Trophoblast cell (in vitro differentiated cells and primary cell): ENCODE results near the gene KANK3.
"Not testable (repeated sequence)": the region's sequence is repeated elsewhere in the genome, so short reads cannot be mapped to it uniquely, and the experiment has no call there.

Experiments
- DNase-seq, 2 donors: peaks; one replicate each; pipeline ENCODE4 v3.0.0-alpha.2; 2016
- H2AFZ ChIP-seq: 2 replicates; pipeline ENCODE4 v1.6.1; 2013; ENCODE audit warnings: low read length, moderate library complexity, mild to moderate bottlenecking; ENCODE audit not compliant: insufficient read depth, poor library complexity
- H2AK5ac ChIP-seq: 2 replicates; pipeline ENCODE4 v1.6.1; 2013; ENCODE audit warnings: mild to moderate bottlenecking, low read length
- H2BK120ac ChIP-seq: 2 replicates; pipeline ENCODE4 v1.6.1; 2013; ENCODE audit warnings: low read length, mild to moderate bottlenecking, moderate library complexity; ENCODE audit not compliant: insufficient read depth, poor library complexity
- H2BK12ac ChIP-seq: 2 replicates; pipeline ENCODE4 v1.6.1; 2013; ENCODE audit warnings: mild to moderate bottlenecking, low read length, moderate library complexity
- H2BK5ac ChIP-seq: 2 replicates; pipeline ENCODE4 v1.6.1; 2013; ENCODE audit warnings: low read length, low read depth, moderate library complexity, mild to moderate bottlenecking; ENCODE audit not compliant: poor library complexity
- H3K14ac ChIP-seq: 2 replicates; pipeline ENCODE4 v1.6.1; 2013; ENCODE audit warnings: mild to moderate bottlenecking, low read length
- H3K18ac ChIP-seq: 2 replicates; pipeline ENCODE4 v1.6.1; 2013; ENCODE audit warnings: mild to moderate bottlenecking, low read length
- H3K23ac ChIP-seq: 2 replicates; pipeline ENCODE4 v1.6.1; 2013; ENCODE audit warnings: low read length
- H3K27ac ChIP-seq: 2 replicates; pipeline ENCODE4 v1.5.1; 2013; ENCODE audit warnings: low read depth, mild to moderate bottlenecking, inconsistent platforms, low read length, moderate library complexity
- H3K27me3 ChIP-seq: 2 replicates; pipeline ENCODE4 v1.6.1; 2013; ENCODE audit warnings: inconsistent platforms, mild to moderate bottlenecking, low read length, moderate library complexity; ENCODE audit not compliant: insufficient read depth
- H3K36me3 ChIP-seq, 2 experiments: 1 replicate in 1 of 2; 2 replicates in 1 of 2; pipeline ENCODE4 v1.6.1; 2013; ENCODE audit warnings: low read length in 2 of 2, mild to moderate bottlenecking in 2 of 2, moderate library complexity in 1 of 2; ENCODE audit not compliant: insufficient read depth in 2 of 2, control insufficient read depth in 1 of 2
- H3K4ac ChIP-seq: 2 replicates; pipeline ENCODE4 v1.6.1; 2013; ENCODE audit warnings: low read depth, mild to moderate bottlenecking, low read length, moderate library complexity
- H3K4me1 ChIP-seq, 2 experiments: 1 replicate in 1 of 2; 2 replicates in 1 of 2; pipeline ENCODE4 v1.6.1; 2013; ENCODE audit warnings: low read length in 2 of 2, mild to moderate bottlenecking in 2 of 2, moderate library complexity in 1 of 2; ENCODE audit not compliant: insufficient read depth in 2 of 2, control insufficient read depth in 1 of 2
- H3K4me2 ChIP-seq: 2 replicates; pipeline ENCODE4 v1.6.1; 2013; ENCODE audit warnings: inconsistent platforms, mild to moderate bottlenecking, low read length, moderate library complexity
- H3K4me3 ChIP-seq: 2 replicates; pipeline ENCODE4 v1.5.1; 2013; ENCODE audit warnings: mild to moderate bottlenecking, low read depth, low read length, inconsistent platforms
- H3K79me1 ChIP-seq: one replicate; pipeline ENCODE4 v1.6.1; 2013; ENCODE audit warnings: low read length
- H3K79me2 ChIP-seq: 2 replicates; pipeline ENCODE4 v1.6.1; 2013; ENCODE audit warnings: low read length, mild to moderate bottlenecking; ENCODE audit not compliant: control insufficient read depth, insufficient read depth, poor library complexity
- H3K9ac ChIP-seq: 2 replicates; pipeline ENCODE4 v1.6.1; 2013; ENCODE audit warnings: mild to moderate bottlenecking, low read length
- H3K9me3 ChIP-seq: 2 replicates; pipeline ENCODE4 v1.6.1; 2013; ENCODE audit warnings: low read depth, mild to moderate bottlenecking, control low read depth, inconsistent platforms, low read length; ENCODE audit not compliant: insufficient read depth
- H4K12ac ChIP-seq: 2 replicates; pipeline ENCODE4 v1.6.1; 2013; ENCODE audit warnings: low read depth, mild to moderate bottlenecking, low read length, moderate library complexity
- H4K8ac ChIP-seq: 2 replicates; pipeline ENCODE4 v1.6.1; 2013; ENCODE audit warnings: low read depth, mild to moderate bottlenecking, low read length, moderate library complexity
- H4K91ac ChIP-seq: one replicate; pipeline ENCODE4 v1.6.1; 2013; ENCODE audit warnings: low read depth, mild to moderate bottlenecking, low read length, moderate library complexity
- WGBS: extraction: QIAGEN DNeasy Blood & Tissue Kit; methylation state at CpG from one replicate; pipeline ENCODE4 v1.1.7; 2013; ENCODE audit warnings: missing lambda C conversion rate; ENCODE audit not compliant: insufficient read length, insufficient coverage; ENCODE audit errors: extremely low coverage; 5-methylcytosine and 5-hydroxymethylcytosine counted together

Gene KANK3

DNA sequence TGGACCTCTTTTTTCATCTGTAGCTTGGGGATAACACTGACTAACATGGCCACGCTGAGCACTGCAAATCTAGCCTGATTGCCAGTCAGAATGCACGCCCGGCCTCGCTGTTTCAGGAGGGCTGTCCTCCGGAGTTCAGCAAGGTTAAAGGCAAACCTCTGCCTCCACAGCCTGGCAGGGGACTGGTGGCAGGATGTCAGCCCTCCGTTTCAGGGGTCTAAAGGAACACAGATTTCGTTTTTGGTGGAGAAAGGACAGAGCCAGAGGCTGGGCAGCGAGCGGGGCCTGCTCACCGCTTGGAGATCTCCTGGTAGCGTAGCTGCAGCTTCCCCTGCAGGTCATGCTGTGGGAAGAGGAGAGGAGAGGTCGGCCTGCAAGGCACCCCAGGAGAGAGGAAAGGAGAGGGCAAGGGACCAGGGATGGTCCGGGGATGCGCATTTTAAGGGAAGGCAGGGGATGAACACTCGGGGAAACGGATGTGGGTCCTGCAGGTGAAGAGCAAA lies 22.4 kb downstream of the KANK3 start:
- no CpG with 5 or more reads among the region's 16 CpGs for WGBS
- peak overlapping the region; percentile 9 for H3K27ac ChIP-seq
- peaks cover 10% of the 10 kb centered on the region for H3K79me1 ChIP-seq
- H2AFZ ChIP-seq, result peak overlapping the region; percentile 84
- H3K9ac ChIP-seq, result peak overlapping the region; percentile 95
- H3K4me2 ChIP-seq, result peak overlapping the region; percentile 95
- no peak overlapping the region for H2BK12ac ChIP-seq
- peak in 1 of 2 donors; percentile 31 for DNase-seq
- peak overlapping the region; percentile 95 for H3K14ac ChIP-seq
- H2AK5ac ChIP-seq, result peak overlapping the region; percentile 36
- H3K23ac ChIP-seq, result no peak overlapping the region
- H4K12ac ChIP-seq, result peak overlapping the region; percentile 98
- peaks cover 18% of the 10 kb centered on the region for H3K79me2 ChIP-seq
- peak overlapping the region; percentile 53 for H2BK120ac ChIP-seq
- H3K36me3 ChIP-seq, result peaks cover 30 to 32% of the 10 kb centered on the region in 2 experiments
- peak overlapping the region; percentile 59 for H3K4ac ChIP-seq
- no peaks in the 10 kb centered on the region for H3K27me3 ChIP-seq
- peak overlapping the region; percentile 97 for H4K91ac ChIP-seq
- peak overlapping the region; percentile 73 for H2BK5ac ChIP-seq
- peak overlapping the region; percentile 90 for H3K4me3 ChIP-seq
- no peaks in the 10 kb centered on the region for H3K9me3 ChIP-seq
- peaks cover 8 to 9% of the 10 kb centered on the region in 2 experiments for H3K4me1 ChIP-seq
- H3K18ac ChIP-seq, result peak overlapping the region; percentile 33
- H4K8ac ChIP-seq, result peak overlapping the region; percentile 99

- Histone ChIP-seq H3K9ac (no peak overlapping the region), H2AFZ (no peak overlapping the region), H3K4me1 (peaks cover 8 to 9% of the 10 kb centered on the region in 2 experiments), H3K18ac (no peak overlapping the region), H3K14ac (no peak overlapping the region), H3K4ac (peak overlapping the region; percentile 59), H4K8ac (no peak overlapping the region), H2BK120ac (no peak overlapping the region), H2BK5ac (no peak overlapping the region), H4K12ac (no peak overlapping the region), H3K27me3 (no peaks in the 10 kb centered on the region), H3K4me3 (no peak overlapping the region), H4K91ac (no peak overlapping the region), H3K23ac (no peak overlapping the region), H3K36me3 (peaks cover 35 to 37% of the 10 kb centered on the region in 2 experiments), H3K9me3 (no peaks in the 10 kb centered on the region), H3K79me2 (peaks cover 18% of the 10 kb centered on the region), H3K27ac (no peak overlapping the region), H2BK12ac (no peak overlapping the region), H2AK5ac (no peak overlapping the region), H3K4me2 (peak overlapping the region; percentile 95), H3K79me1 (peaks cover 10% of the 10 kb centered on the region)
- DNase-seq, result no peak
- WGBS, result no CpG with 5 or more reads among the region's 19 CpGs
Measured at GRCh38 chr19:8319807-8320520, 23.1 kb downstream of the KANK3 start.

DNA sequence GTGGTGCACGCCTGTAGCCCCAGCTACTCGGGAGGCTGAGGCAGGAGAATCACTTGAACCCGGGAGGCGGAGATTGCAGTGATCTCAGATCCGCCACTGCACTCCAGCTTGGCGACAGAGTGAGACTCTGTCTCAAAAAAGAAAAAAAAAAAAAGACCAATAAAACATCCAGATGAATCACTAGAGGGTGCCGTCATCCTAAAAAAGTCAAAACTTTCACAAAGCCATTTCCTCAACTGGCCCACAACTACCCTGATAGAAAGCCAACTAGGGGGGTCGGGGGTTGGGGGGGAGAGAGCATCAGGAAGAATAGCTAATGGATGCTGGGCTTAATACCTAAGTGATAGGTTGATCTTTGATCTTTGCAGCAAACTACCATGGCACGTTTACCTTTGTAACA lies 24.2 kb downstream of the KANK3 start:
- H3K18ac ChIP-seq, H2AK5ac ChIP-seq, H2BK120ac ChIP-seq, H3K4ac ChIP-seq, H2AFZ ChIP-seq, H3K9ac ChIP-seq, H4K91ac ChIP-seq, H3K27me3 ChIP-seq, H2BK12ac ChIP-seq, H2BK5ac ChIP-seq, H3K4me1 ChIP-seq, H3K4me2 ChIP-seq, H3K9me3 ChIP-seq, DNase-seq, H4K12ac ChIP-seq, H3K4me3 ChIP-seq, H3K14ac ChIP-seq, H4K8ac ChIP-seq, H3K27ac ChIP-seq, H3K23ac ChIP-seq: not testable (repeated sequence)
- H3K36me3 ChIP-seq, result peaks cover 31 to 34% of the 10 kb centered on the region in 2 experiments
- no CpG with 5 or more reads among the region's 9 CpGs for WGBS
- H3K79me1 ChIP-seq, result peaks cover 10% of the 10 kb centered on the region
- H3K79me2 ChIP-seq, result peaks cover 18% of the 10 kb centered on the region

GRCh38 chr19:8316351-8317125 lies 26.5 kb downstream of the KANK3 start:
- H3K18ac ChIP-seq, result no peak overlapping the region
- H3K79me1 ChIP-seq, result peaks cover 7% of the 10 kb centered on the region
- H3K9ac ChIP-seq, result no peak overlapping the region
- H3K14ac ChIP-seq, result no peak overlapping the region
- H3K79me2 ChIP-seq, result peaks cover 8% of the 10 kb centered on the region
- WGBS, result no CpG with 5 or more reads among the region's 14 CpGs
- no peak overlapping the region for H2AFZ ChIP-seq
- peaks cover 0 to 3% of the 10 kb centered on the region in 2 experiments for H3K4me1 ChIP-seq
- H2BK120ac ChIP-seq, result no peak overlapping the region
- H2AK5ac ChIP-seq, result no peak overlapping the region
- no peak overlapping the region for H3K23ac ChIP-seq
- H3K27me3 ChIP-seq, result no peaks in the 10 kb centered on the region
- no peak overlapping the region for H3K4ac ChIP-seq
- no peak overlapping the region for H2BK5ac ChIP-seq
- DNase-seq, result no peak
- H4K91ac ChIP-seq, result no peak overlapping the region
- no peak overlapping the region for H3K4me2 ChIP-seq
- H3K9me3 ChIP-seq, result no peaks in the 10 kb centered on the region
- H3K4me3 ChIP-seq, result no peak overlapping the region
- H3K27ac ChIP-seq, result no peak overlapping the region
- H4K12ac ChIP-seq, result no peak overlapping the region
- peaks cover 28 to 34% of the 10 kb centered on the region in 2 experiments for H3K36me3 ChIP-seq
- H4K8ac ChIP-seq, result no peak overlapping the region
- no peak overlapping the region for H2BK12ac ChIP-seq
